H1 (cell line): Measurements from ENCODE around the gene LDLRAD3. TPM values are rescaled to one million over a fixed set of nuclear protein-coding genes. Genes with fewer than 3 reads are reported as not detected.

Experiments
- CTCF ChIA-PET: fragments of 300-600 bp; sonication (Branson Sonifier 250); formaldehyde crosslinking; loops from one replicate; lab custom pipeline; 2021; ENCODE audit not compliant: partially characterized antibody; lab: Charles Lee
- POLR2A ChIA-PET: fragments of 300-600 bp; sonication (Branson Sonifier 250); formaldehyde crosslinking; loops from one replicate; lab custom pipeline; 2021; ENCODE audit warnings: inconsistent platforms; ENCODE audit not compliant: partially characterized antibody; lab: Charles Lee
- DNase-seq, 2 experiments: peaks; one replicate each; pipeline versions ENCODE4 v3.0.0 to v3.0.0-alpha.2; 2010 to 2022; ENCODE audit warnings: low spot score in 2 of 2, low read depth in 1 of 2, mixed read lengths in 1 of 2
- FAIRE-seq: peaks from 2 replicates; lab custom pipeline; 2011; peaks lifted over from hg19 to GRCh38; lab: Jason Lieb, UNC
- H2AFZ ChIP-seq: 2 replicates; pipeline ENCODE4 v1.8.1; 2012; ENCODE audit warnings: low read length, inconsistent platforms
- H2AK5ac ChIP-seq: 2 replicates; pipeline ENCODE4 v1.6.1; 2013; ENCODE audit warnings: low read depth, low read length
- H2BK120ac ChIP-seq: replicated peaks from 2 replicates; pipeline ENCODE3; 2013; ENCODE audit warnings: low read depth, low read length, inconsistent platforms
- H2BK12ac ChIP-seq: 2 replicates; pipeline ENCODE4 v1.6.1; 2013; ENCODE audit warnings: low read depth, low read length
- H2BK15ac ChIP-seq: 2 replicates; pipeline ENCODE4 v1.6.1; 2013; ENCODE audit warnings: low read length
- H2BK20ac ChIP-seq: 2 replicates; pipeline ENCODE4 v1.6.1; 2013; ENCODE audit warnings: low read length
- H2BK5ac ChIP-seq: 2 replicates; pipeline ENCODE4 v1.6.1; 2013; ENCODE audit warnings: low read depth, low read length
- H3K14ac ChIP-seq: 2 replicates; pipeline ENCODE4 v1.6.1; 2013; ENCODE audit warnings: inconsistent platforms; ENCODE audit not compliant: insufficient read length
- H3K18ac ChIP-seq: 2 replicates; pipeline ENCODE4 v1.6.1; 2013; ENCODE audit warnings: low read length; ENCODE audit errors: extremely low read depth
- H3K23ac ChIP-seq: 2 replicates; pipeline ENCODE4 v1.6.1; 2013; ENCODE audit warnings: inconsistent platforms; ENCODE audit not compliant: insufficient read length
- H3K23me2 ChIP-seq: 2 replicates; pipeline ENCODE4 v1.6.1; 2013; ENCODE audit warnings: low read depth, low read length
- H3K27ac ChIP-seq: 2 replicates; pipeline ENCODE4 v1.6.1; 2011; ENCODE audit warnings: low read depth, low read length, inconsistent platforms
- H3K27me3 ChIP-seq, 4 experiments: replicated peaks in 1 of 4; 1 replicate in 1 of 4; 2 replicates in 3 of 4; pipeline versions ENCODE4 v1.6.1 to v1.8.1; 2011 to 2013; ENCODE audit warnings: low read length in 3 of 4, mild to moderate bottlenecking in 3 of 4, inconsistent platforms in 2 of 4, mixed read lengths in 2 of 4, moderate library complexity in 1 of 4; ENCODE audit not compliant: control insufficient read depth in 3 of 4, insufficient read depth in 3 of 4; ENCODE audit errors: extremely low read depth in 1 of 4
- H3K36me3 ChIP-seq, 4 experiments: 2 replicates each; pipeline versions ENCODE4 v1.6.1 to v1.8.1; 2011 to 2013; ENCODE audit warnings: mild to moderate bottlenecking in 4 of 4, low read length in 3 of 4, moderate library complexity in 2 of 4, control low read depth in 1 of 4, inconsistent platforms in 1 of 4; ENCODE audit not compliant: insufficient read depth in 4 of 4, control insufficient read depth in 2 of 4
- H3K4ac ChIP-seq: replicated peaks from 2 replicates; pipeline ENCODE3; 2013; ENCODE audit warnings: low read length, low read depth, mixed read lengths, inconsistent platforms; ENCODE audit not compliant: insufficient read length
- H3K4me1 ChIP-seq, 4 experiments: replicated peaks in 1 of 4; 1 replicate in 1 of 4; 2 replicates in 3 of 4; pipeline versions ENCODE4 v1.6.1 to v1.8.1; 2011 to 2013; ENCODE audit warnings: low read length in 3 of 4, inconsistent platforms in 2 of 4, mixed read lengths in 1 of 4; ENCODE audit not compliant: insufficient read depth in 4 of 4, control insufficient read depth in 3 of 4
- H3K4me2 ChIP-seq, 2 experiments: 2 replicates each; pipeline versions ENCODE4 v1.6.1 to v1.8.1; 2011 to 2013; ENCODE audit warnings: low read depth in 2 of 2, low read length in 2 of 2, control low read depth in 1 of 2, inconsistent platforms in 1 of 2, mild to moderate bottlenecking in 1 of 2; ENCODE audit not compliant: insufficient read depth in 1 of 2
- H3K4me3 ChIP-seq, 4 experiments: fragments of 200-600, 300-600 bp in 1 of 4; sonication (generic), shearing (Covaris generic), sonication (Bioruptor Twin) in 1 of 4; 2 replicates each; pipeline versions ENCODE4 v1.5.1 to v1.8.1; 2011 to 2016; ENCODE audit warnings: low read length in 4 of 4, low read depth in 3 of 4, control low read depth in 2 of 4, inconsistent platforms in 2 of 4, mild to moderate bottlenecking in 2 of 4, mixed read lengths in 1 of 4, moderate library complexity in 1 of 4; ENCODE audit not compliant: insufficient read depth in 2 of 4; ENCODE audit errors: extremely low read depth in 1 of 4
- H3K56ac ChIP-seq: replicated peaks from 2 replicates; pipeline ENCODE3; 2013; ENCODE audit warnings: low read depth, mild to moderate bottlenecking, mixed read lengths, low read length, inconsistent platforms; ENCODE audit not compliant: insufficient read length
- H3K79me1 ChIP-seq: 2 replicates; pipeline ENCODE4 v1.6.1; 2013; ENCODE audit warnings: low read depth, low read length, control low read depth
- H3K79me2 ChIP-seq, 2 experiments: 2 replicates each; pipeline versions ENCODE4 v1.6.1 to v1.8.1; 2012 to 2013; ENCODE audit warnings: low read length in 2 of 2, mild to moderate bottlenecking in 2 of 2, inconsistent platforms in 1 of 2; ENCODE audit not compliant: insufficient read depth in 2 of 2, control insufficient read depth in 1 of 2
- H3K9ac ChIP-seq, 4 experiments: replicated peaks in 1 of 4; 1 replicate in 1 of 4; 2 replicates in 3 of 4; pipeline versions ENCODE4 v1.6.1 to v1.8.1; 2011 to 2013; ENCODE audit warnings: low read depth in 3 of 4, low read length in 3 of 4, control low read depth in 2 of 4, mild to moderate bottlenecking in 2 of 4, moderate library complexity in 2 of 4, inconsistent platforms in 1 of 4; ENCODE audit errors: extremely low read depth in 1 of 4
- H3K9me3 ChIP-seq, 2 experiments: 2 replicates each; pipeline versions ENCODE4 v1.6.1 to v1.8.1; 2012 to 2013; ENCODE audit warnings: mild to moderate bottlenecking in 2 of 2, moderate library complexity in 2 of 2, control low read depth in 1 of 2, inconsistent platforms in 1 of 2, low read depth in 1 of 2, low read length in 1 of 2, mixed read lengths in 1 of 2; ENCODE audit not compliant: insufficient read depth in 2 of 2
- H4K20me1 ChIP-seq, 2 experiments: replicated peaks in 1 of 2; 2 replicates each; pipeline versions ENCODE3 to v1.8.1; 2011 to 2013; ENCODE audit warnings: inconsistent platforms in 2 of 2, low read length in 2 of 2, mild to moderate bottlenecking in 1 of 2; ENCODE audit not compliant: insufficient read depth in 2 of 2, control insufficient read depth in 1 of 2
- H4K5ac ChIP-seq: 2 replicates; pipeline ENCODE4 v1.6.1; 2013; ENCODE audit warnings: low read length, low read depth, mixed read lengths, inconsistent platforms; ENCODE audit not compliant: insufficient read length
- H4K8ac ChIP-seq: 2 replicates; pipeline ENCODE4 v1.8.0; 2013; ENCODE audit warnings: mild to moderate bottlenecking, moderate library complexity, low read length, inconsistent platforms; ENCODE audit not compliant: insufficient read depth; ENCODE audit errors: extremely low read depth
- H4K91ac ChIP-seq: replicated peaks from 2 replicates; pipeline ENCODE3; 2013; ENCODE audit warnings: low read length, mixed read lengths, inconsistent platforms; ENCODE audit not compliant: insufficient read length
- WGBS, 2 experiments: shearing (Covaris generic) in 1 of 2; methylation state at CpG; one replicate each; pipeline versions ENCODE4 v1.1.6 to v1.1.7; 2013 to 2015; ENCODE audit warnings: low lambda C conversion rate in 2 of 2, mixed read lengths in 2 of 2, inconsistent platforms in 1 of 2, low coverage in 1 of 2, missing lambda C conversion rate in 1 of 2; ENCODE audit not compliant: insufficient replicate concordance in 2 of 2, insufficient coverage in 1 of 2, insufficient read length in 1 of 2; ENCODE audit errors: extremely low coverage in 1 of 2, missing lambda C conversion rate in 1 of 2; 5-methylcytosine and 5-hydroxymethylcytosine counted together
- polyA plus RNA-seq, 7 experiments: library from polyadenylated mRNA; depleted of rRNA in 3 of 7; stranded (reverse) in 5 of 7; unstranded in 2 of 7; fragments of >200 nt in 5 of 7; fragments of 200-250 nt in 2 of 7; gene quantifications; 1 replicate in 5 of 7; 2 replicates in 1 of 7; 4 replicates in 1 of 7; pipeline versions ENCODE4 v1.2.1 to v1.2.3, GENCODE V29; 2011 to 2013; ENCODE audit warnings: missing spikeins in 2 of 7, mixed read lengths in 2 of 7
- total RNA-seq: library from RNA; stranded (reverse); fragmentation: NEBNext Ultra II Directional; extraction: Animal tissue kit (Norgen Biotek cat#: 25700); gene quantifications from 2 replicates; pipeline ENCODE4 v1.2.1, GENCODE V29; 2021

LDLRAD3 gene
- total and polyA plus RNA-seq, 2 of the 8 experiments (the other 6 are each of a cell fraction or from before 2014, with no cell fraction given) = 18.6 to 22.8 TPM

DNA sequence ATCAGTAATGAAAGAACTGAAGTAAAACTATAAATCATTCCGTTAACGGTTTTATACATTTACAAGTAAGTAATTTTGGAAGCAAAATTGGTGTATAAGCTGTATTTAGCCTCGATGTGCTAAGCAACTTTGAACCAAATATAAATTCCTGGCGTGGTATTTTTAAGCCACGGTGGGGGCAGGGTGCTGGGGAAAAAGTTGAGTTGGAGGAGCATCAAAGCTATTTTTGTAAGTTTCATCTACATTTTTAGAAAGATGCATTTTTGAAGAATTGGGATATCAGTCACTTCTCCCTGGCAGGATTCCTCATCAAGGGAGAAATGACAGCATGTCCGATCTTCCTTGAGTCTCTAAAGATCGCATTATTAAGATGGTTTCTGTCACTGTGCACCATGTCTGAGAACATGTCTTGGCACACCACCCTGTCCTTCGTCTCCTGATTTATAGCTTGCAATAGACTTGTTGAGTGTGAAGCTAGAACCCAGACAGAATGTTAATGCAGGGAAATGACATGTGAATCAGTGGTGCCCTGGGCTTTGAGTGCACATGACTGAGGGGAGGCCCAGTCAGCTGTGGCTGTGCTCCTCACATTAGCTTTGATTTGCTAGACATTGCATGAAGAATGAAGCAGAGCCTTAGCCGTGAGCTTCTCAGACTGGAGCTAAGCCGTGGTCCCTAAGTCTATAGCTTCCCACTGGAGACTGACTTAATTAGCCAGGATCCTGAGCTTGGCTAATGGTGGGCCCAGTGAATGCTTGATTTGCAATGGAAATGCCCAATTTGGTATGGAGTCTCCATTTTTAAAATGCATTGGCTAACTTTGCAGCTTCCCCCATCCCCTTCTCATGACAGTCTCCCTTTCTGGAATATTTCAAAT is 218.4 kb downstream of the LDLRAD3 start:
- no peaks in the 10 kb centered on the region for H3K79me1 ChIP-seq
- whole genome bisulfite sequencing, 2 experiments = 89% methylated on average over 10 of the region's 10 CpGs; no CpG with 5 or more reads in 1 of the 2 experiments
- no peak overlapping the region for H2BK12ac ChIP-seq
- CTCF ChIA-PET = interaction anchor here (0.6 to 2.9 kb wide), 9 partner anchors 8 to 664 kb away, joined by 3 to 14 read pairs (median 3); no protein-coding TSS in a partner anchor
- no peak overlapping the region for H2AK5ac ChIP-seq
- no peak overlapping the region for H2BK120ac ChIP-seq
- no peak overlapping the region for H3K4ac ChIP-seq
- H3K27ac ChIP-seq = no peak overlapping the region
- H3K23ac ChIP-seq = no peak overlapping the region
- H3K14ac ChIP-seq = no peak overlapping the region
- POLR2A ChIA-PET = interaction anchor here (0.9 to 1.3 kb wide), 2 partner anchors 12 to 15 kb away, joined by 3 read pairs; no protein-coding TSS in a partner anchor
- H3K56ac ChIP-seq = no peak overlapping the region
- no peak overlapping the region for H4K5ac ChIP-seq
- H2AFZ ChIP-seq = no peak overlapping the region
- no peaks in the 10 kb centered on the region for H3K9me3 ChIP-seq
- H2BK5ac ChIP-seq = no peak overlapping the region
- H3K36me3 ChIP-seq = no peaks in the 10 kb centered on the region
- H3K9ac ChIP-seq = no peak overlapping the region
- no peak overlapping the region for H4K8ac ChIP-seq
- no peaks in the 10 kb centered on the region for H3K79me2 ChIP-seq
- FAIRE-seq (no peak), DNase-seq (no peak)
- peaks cover 0 to 2% (median 0%) of the 10 kb centered on the region in 4 experiments; a peak in 2 of 7 replicates for H3K4me1 ChIP-seq
- no peak overlapping the region for H4K91ac ChIP-seq
- H3K18ac ChIP-seq = no peak overlapping the region
- no peaks in the 10 kb centered on the region for H3K27me3 ChIP-seq
- H3K23me2 ChIP-seq = no peaks in the 10 kb centered on the region
- H2BK20ac ChIP-seq = no peak overlapping the region
- no peak overlapping the region for H3K4me3 ChIP-seq
- no peak overlapping the region for H2BK15ac ChIP-seq
- H3K4me2 ChIP-seq = no peak overlapping the region
- H4K20me1 ChIP-seq = no peaks in the 10 kb centered on the region
